B cell (primary cell): Measurements from ENCODE around the gene DEFB131A.
"Not testable (repeated sequence)": the region's sequence is repeated elsewhere in the genome, so short reads cannot be mapped to it uniquely, and the experiment has no call there.

Source experiments
- EZH2 ChIP-seq: IDR thresholded peaks from 2 replicates; pipeline ENCODE4 v1.6.1; 2012; ENCODE audit warnings: borderline replicate concordance, low read depth, mild to moderate bottlenecking, moderate library complexity, low read length; ENCODE audit not compliant: insufficient read depth, poor library complexity, severe bottlenecking
- TF ChIP-seq, protein P1 (sequence below): fragments of 200-600 bp; IDR thresholded peaks from one replicate; pipeline ENCODE4 v1.8.0; 2022; ENCODE audit warnings: antibody characterized with exemption, mild to moderate bottlenecking

DNA sequence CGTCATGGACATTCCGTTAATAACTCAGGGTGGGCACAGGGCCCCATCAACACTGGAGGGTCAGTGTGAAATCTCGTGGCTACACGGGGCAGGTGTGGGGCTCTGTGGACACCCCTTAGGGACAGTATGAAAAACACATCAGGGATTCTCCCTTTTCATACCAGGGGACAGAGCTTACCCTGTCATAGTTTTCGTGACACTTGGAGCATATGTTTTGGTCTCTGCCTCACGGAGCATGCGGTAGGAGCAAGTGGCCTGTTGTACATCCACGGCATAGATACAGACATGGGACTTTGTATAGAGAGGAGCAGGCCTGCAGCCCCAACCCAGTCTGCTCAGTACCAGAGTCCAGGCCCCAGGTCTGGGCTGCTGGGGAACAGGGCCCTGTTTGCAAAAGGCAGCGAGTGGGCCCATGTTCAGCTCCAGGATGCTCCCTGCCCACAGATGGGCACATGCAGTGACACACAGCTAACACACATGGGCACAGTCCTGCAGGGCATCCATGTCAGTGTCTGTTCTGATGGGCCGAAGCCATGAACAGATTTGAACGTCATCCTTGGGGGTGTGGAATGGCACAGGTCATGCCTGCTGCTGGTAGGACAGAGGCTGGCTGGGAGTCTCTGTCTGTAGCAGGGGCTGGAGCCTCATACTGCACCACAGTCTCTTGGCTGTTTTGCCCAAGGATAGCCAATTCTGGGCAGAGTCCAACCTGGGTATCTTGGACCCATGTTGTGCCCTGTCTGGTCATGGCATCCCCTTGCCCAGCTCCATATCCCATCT, 50.2 kb downstream of the DEFB131A start:
- TF ChIP-seq, protein P1, sequence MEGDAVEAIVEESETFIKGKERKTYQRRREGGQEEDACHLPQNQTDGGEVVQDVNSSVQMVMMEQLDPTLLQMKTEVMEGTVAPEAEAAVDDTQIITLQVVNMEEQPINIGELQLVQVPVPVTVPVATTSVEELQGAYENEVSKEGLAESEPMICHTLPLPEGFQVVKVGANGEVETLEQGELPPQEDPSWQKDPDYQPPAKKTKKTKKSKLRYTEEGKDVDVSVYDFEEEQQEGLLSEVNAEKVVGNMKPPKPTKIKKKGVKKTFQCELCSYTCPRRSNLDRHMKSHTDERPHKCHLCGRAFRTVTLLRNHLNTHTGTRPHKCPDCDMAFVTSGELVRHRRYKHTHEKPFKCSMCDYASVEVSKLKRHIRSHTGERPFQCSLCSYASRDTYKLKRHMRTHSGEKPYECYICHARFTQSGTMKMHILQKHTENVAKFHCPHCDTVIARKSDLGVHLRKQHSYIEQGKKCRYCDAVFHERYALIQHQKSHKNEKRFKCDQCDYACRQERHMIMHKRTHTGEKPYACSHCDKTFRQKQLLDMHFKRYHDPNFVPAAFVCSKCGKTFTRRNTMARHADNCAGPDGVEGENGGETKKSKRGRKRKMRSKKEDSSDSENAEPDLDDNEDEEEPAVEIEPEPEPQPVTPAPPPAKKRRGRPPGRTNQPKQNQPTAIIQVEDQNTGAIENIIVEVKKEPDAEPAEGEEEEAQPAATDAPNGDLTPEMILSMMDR: not testable (repeated sequence)
- not testable (repeated sequence) for TF ChIP-seq EZH2
